ENCODE measurements around the gene EFHC1. TPM values are rescaled to one million over a fixed set of nuclear protein-coding genes. Genes with fewer than 3 reads are reported as not detected.

Gene EFHC1
- total and polyA plus RNA-seq, 4 donors: 15.7 to 81.7 (median 35.5) TPM

DNA sequence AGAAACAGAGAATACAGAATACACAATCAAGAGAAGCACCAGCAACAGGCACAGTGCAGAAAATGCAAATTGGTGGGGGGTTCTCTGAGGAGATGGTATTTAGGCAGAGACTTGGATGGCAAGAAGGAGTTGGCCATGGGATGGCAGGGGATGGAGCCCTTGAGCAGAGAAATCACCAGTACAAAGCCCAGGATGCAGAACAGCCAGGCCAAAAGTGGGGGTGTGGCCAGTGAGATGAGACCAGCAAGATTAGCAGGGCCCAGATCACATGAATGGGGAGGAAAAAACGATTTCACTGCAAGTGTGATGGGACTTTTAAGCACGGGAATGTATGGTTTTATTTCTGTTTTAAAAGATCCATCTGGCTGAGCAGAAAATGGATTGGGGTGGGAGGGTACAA, 93.3 kb downstream of the EFHC1 start:
- Histone ChIP-seq H3K4me1 (ENCODE audit: control insufficient read depth in 5 of 5, insufficient read depth in 5 of 5, low read length in 5 of 5) (peaks cover 0 to 19% (median 9%) of the 10 kb centered on the region in 5 donors), H3K27me3 (ENCODE audit: control insufficient read depth in 3 of 3, insufficient read depth in 3 of 3, low read length in 2 of 3) (no peaks in the 10 kb centered on the region), H3K27ac (ENCODE audit: low read depth in 1 of 2, low read length in 1 of 2) (no peak overlapping the region), H3K9ac (ENCODE audit: insufficient read depth in 1 of 2, low read length in 2 of 2) (no peak overlapping the region), H3K4me3 (no peak overlapping the region), H3K36me3 (ENCODE audit: control insufficient read depth in 4 of 4, insufficient read depth in 4 of 4, low read length in 4 of 4) (peaks cover 17 to 27% (median 23%) of the 10 kb centered on the region in 4 donors), H3K9me3 (ENCODE audit: control insufficient read depth in 4 of 4, insufficient read depth in 3 of 4, low read length in 3 of 4) (no peaks in the 10 kb centered on the region)
- DNase-seq: no peak
- ATAC-seq (ENCODE audit: insufficient read depth, low FRiP score): no peak
- TF ChIP-seq, protein P1, sequence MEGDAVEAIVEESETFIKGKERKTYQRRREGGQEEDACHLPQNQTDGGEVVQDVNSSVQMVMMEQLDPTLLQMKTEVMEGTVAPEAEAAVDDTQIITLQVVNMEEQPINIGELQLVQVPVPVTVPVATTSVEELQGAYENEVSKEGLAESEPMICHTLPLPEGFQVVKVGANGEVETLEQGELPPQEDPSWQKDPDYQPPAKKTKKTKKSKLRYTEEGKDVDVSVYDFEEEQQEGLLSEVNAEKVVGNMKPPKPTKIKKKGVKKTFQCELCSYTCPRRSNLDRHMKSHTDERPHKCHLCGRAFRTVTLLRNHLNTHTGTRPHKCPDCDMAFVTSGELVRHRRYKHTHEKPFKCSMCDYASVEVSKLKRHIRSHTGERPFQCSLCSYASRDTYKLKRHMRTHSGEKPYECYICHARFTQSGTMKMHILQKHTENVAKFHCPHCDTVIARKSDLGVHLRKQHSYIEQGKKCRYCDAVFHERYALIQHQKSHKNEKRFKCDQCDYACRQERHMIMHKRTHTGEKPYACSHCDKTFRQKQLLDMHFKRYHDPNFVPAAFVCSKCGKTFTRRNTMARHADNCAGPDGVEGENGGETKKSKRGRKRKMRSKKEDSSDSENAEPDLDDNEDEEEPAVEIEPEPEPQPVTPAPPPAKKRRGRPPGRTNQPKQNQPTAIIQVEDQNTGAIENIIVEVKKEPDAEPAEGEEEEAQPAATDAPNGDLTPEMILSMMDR (IDR thresholded peaks at IDR 0.05; ENCODE audit: control extremely low read depth, extremely low read depth): no peak
- WGBS, 2 donors: 68 to 87% methylated on average over 2 of the region's 2 CpGs

DNA sequence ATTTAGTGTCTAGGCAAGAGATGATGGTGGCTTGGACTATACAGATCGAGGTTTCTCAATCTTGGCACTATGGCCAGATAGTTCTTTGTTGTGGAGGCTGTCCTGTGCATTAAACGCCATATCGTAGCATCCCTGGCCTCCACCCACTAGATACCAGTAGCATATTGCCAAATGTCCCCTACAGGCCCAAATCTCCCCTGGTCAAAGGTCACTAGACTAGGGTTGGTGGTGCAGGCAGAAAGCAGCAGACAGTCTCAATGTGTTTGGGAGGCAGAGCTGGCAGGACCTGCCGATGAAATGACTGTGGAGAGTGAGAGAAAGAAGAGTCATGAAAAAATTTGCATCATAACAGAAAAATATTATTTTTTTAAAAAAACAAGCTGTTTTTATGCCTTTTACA, 93.8 kb downstream of the EFHC1 start:
- Histone ChIP-seq H3K9ac (ENCODE audit: insufficient read depth in 1 of 2, low read length in 2 of 2) (no peak overlapping the region), H3K4me3 (no peak overlapping the region), H3K27ac (ENCODE audit: low read depth in 1 of 2, low read length in 1 of 2) (peak overlapping the region in 1 of 2 donors; percentile 17), H3K36me3 (ENCODE audit: control insufficient read depth in 4 of 4, insufficient read depth in 4 of 4, low read length in 4 of 4) (peaks cover 16 to 27% (median 23%) of the 10 kb centered on the region in 4 donors), H3K4me1 (ENCODE audit: control insufficient read depth in 5 of 5, insufficient read depth in 5 of 5, low read length in 5 of 5) (peaks cover 0 to 20% (median 9%) of the 10 kb centered on the region in 5 donors), H3K9me3 (ENCODE audit: control insufficient read depth in 4 of 4, insufficient read depth in 3 of 4, low read length in 3 of 4) (no peaks in the 10 kb centered on the region), H3K27me3 (ENCODE audit: control insufficient read depth in 3 of 3, insufficient read depth in 3 of 3, low read length in 2 of 3) (no peaks in the 10 kb centered on the region)
- no peak for ATAC-seq (ENCODE audit: insufficient read depth, low FRiP score)
- WGBS, 2 donors: 89 to 94% methylated on average over 4 of the region's 4 CpGs
- TF ChIP-seq, protein P1 (IDR thresholded peaks at IDR 0.05; ENCODE audit: control extremely low read depth, extremely low read depth): no peak
- DNase-seq: no peak

DNA sequence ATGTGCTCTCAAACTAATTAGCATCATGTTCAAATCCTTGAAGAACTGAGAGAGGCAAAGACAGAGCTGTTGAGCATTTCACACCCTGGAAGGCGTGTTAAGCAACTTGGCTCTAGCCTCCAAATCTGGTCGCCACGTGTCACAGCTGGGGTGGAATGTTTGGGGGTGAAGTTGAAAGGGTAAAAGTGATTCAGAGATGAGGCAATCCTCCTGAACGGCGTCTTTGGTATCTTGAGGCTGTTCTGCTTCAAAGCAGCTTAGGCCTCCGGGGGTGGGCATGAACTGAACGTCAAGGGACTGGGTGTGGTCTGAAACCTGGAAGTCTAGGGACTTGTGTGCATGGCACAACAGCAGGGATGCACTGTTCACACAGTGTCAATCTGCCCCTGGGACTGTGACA, 94.4 kb downstream of the EFHC1 start:
- TF ChIP-seq, protein P1 (IDR thresholded peaks at IDR 0.05; ENCODE audit: control extremely low read depth, extremely low read depth): no peak
- DNase-seq (no peak), ATAC-seq (ENCODE audit: insufficient read depth, low FRiP score) (peak; percentile 6)
- H3K9ac ChIP-seq (ENCODE audit: insufficient read depth in 1 of 2, low read length in 2 of 2): no peak overlapping the region
- H3K36me3 ChIP-seq (ENCODE audit: control insufficient read depth in 4 of 4, insufficient read depth in 4 of 4, low read length in 4 of 4): peaks cover 16 to 23% (median 19%) of the 10 kb centered on the region in 4 donors
- H3K27ac ChIP-seq (ENCODE audit: low read depth in 1 of 2, low read length in 1 of 2): peak overlapping the region; percentile 9 to 18
- no peaks in the 10 kb centered on the region for H3K27me3 ChIP-seq (ENCODE audit: control insufficient read depth in 3 of 3, insufficient read depth in 3 of 3, low read length in 2 of 3)
- H3K4me1 ChIP-seq (ENCODE audit: control insufficient read depth in 5 of 5, insufficient read depth in 5 of 5, low read length in 5 of 5): peaks cover 0 to 22% (median 9%) of the 10 kb centered on the region in 5 donors
- WGBS, 2 donors: 62 to 66% methylated on average over 7 of the region's 7 CpGs
- no peak overlapping the region for H3K4me3 ChIP-seq
- H3K9me3 ChIP-seq (ENCODE audit: control insufficient read depth in 4 of 4, insufficient read depth in 3 of 4, low read length in 3 of 4): no peaks in the 10 kb centered on the region

All from lung (tissue), 12 donors.